SJCRH30 (cell line): ENCODE results near the gene ZBTB26. TPM values are rescaled to one million over a fixed set of nuclear protein-coding genes. Genes with fewer than 3 reads are reported as not detected.

Source experiments
- DNase-seq, 2 experiments: peaks; one replicate each; pipeline ENCODE4 v3.0.0-alpha.2; 2015 to 2020
- H3K27ac ChIP-seq: fragments of 250-450 bp; sonication (Bioruptor Pico); 2 replicates; pipeline ENCODE4 v1.5.1; 2020; ENCODE audit warnings: mild to moderate bottlenecking, moderate library complexity
- H3K27me3 ChIP-seq: fragments of 250-450 bp; sonication (Bioruptor Pico); 2 replicates; pipeline ENCODE4 v1.5.1; 2020; ENCODE audit warnings: mild to moderate bottlenecking, moderate library complexity
- H3K36me3 ChIP-seq: fragments of 250-450 bp; sonication (Bioruptor Pico); 2 replicates; pipeline ENCODE4 v1.5.1; 2020; ENCODE audit warnings: mild to moderate bottlenecking, moderate library complexity
- H3K4me1 ChIP-seq: fragments of 250-450 bp; sonication (Bioruptor Pico); 2 replicates; pipeline ENCODE4 v1.5.1; 2020; ENCODE audit warnings: mild to moderate bottlenecking, moderate library complexity
- H3K4me3 ChIP-seq: fragments of 250-450 bp; sonication (Bioruptor Pico); 2 replicates; pipeline ENCODE4 v1.5.1; 2020; ENCODE audit warnings: mild to moderate bottlenecking, moderate library complexity
- H3K9me3 ChIP-seq: fragments of 250-450 bp; sonication (Bioruptor Pico); replicated peaks from 2 replicates; pipeline ENCODE4 v1.5.1; 2020; ENCODE audit warnings: mild to moderate bottlenecking, moderate library complexity
- total RNA-seq: library from RNA; depleted of rRNA; stranded (reverse); fragments of >200 nt; shearing (Covaris generic); gene quantifications from 2 replicates; pipeline ENCODE4 v1.2.3, GENCODE V29; 2014; rRNA removed

Gene ZBTB26
- total RNA-seq = 10.0 and 12.4 TPM in 2 replicates

GRCh38 chr9:122931226-122932121 is at the start of gene ZBTB26:
TSS of gene ZBTB26 (minus strand) at chr9:122931512. CDS start at chr9:122919934, 11,578 bp downstream.
- H3K4me3 ChIP-seq = peak within 1 kb of the TSS; percentile 95
- no peaks in the 10 kb centered on the region for H3K4me1 ChIP-seq

DNA sequence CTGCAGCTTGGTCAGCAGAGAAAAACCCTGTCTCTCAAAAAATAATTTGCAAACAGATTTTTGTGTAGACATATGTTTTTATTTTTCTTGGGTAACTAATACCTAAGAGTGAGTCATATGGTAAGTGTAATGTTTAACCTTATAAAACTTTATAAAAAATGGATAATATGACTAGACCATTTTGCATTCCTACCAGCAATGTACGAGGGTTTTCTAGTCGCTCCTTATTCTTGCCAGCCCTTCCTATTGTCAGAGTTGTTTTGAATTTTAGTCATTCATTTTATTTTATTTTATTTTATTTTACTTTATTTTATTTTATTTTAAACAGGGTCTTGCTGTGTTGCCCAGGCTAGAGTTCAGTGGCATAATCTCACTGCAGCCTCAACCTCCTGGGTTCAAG is 47.3 kb upstream of the ZBTB26 start:
- Histone ChIP-seq H3K27me3 (no peaks in the 10 kb centered on the region), H3K4me3 (no peak overlapping the region), H3K9me3 (no peaks in the 10 kb centered on the region), H3K36me3 (peaks cover 12% of the 10 kb centered on the region), H3K4me1 (no peaks in the 10 kb centered on the region), H3K27ac (no peak overlapping the region)
- DNase-seq = no peak

More at GRCh38 chr9:122931226-122932121, at the start of gene ZBTB26:
- peak within 1 kb of the TSS; percentile 86 for H3K27ac ChIP-seq
- peak; percentile 98 to 99 for DNase-seq
- H3K9me3 ChIP-seq = no peaks in the 10 kb centered on the region
- H3K36me3 ChIP-seq = peaks cover 4% of the 10 kb centered on the region; the same call in 1 of the 2 replicates
- H3K27me3 ChIP-seq = no peaks in the 10 kb centered on the region

DNA sequence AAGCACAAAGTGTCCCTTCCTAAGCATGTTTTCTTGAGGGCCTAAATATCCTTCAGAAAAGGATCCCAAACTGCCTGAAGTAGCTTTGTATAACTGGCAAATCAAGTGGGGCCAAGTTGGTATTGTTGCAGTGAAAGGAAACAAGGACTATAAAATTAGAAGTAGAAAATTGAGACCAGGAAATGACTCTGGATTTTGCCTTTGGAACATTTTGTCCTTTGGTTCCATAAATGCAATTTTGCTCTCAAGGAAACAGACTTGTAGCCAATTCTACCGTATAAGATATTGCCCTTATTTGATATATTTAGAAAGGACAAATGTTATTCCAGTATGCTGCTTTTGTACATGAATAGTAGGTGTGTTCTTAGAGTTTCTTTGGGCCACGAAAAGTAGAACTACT is 43.9 kb upstream of the ZBTB26 start:
- peaks cover 28% of the 10 kb centered on the region for H3K36me3 ChIP-seq
- H3K27me3 ChIP-seq = no peaks in the 10 kb centered on the region
- no peak overlapping the region for H3K4me3 ChIP-seq
- no peaks in the 10 kb centered on the region for H3K4me1 ChIP-seq
- no peak for DNase-seq
- H3K27ac ChIP-seq = no peak overlapping the region
- H3K9me3 ChIP-seq = no peaks in the 10 kb centered on the region; the same call in 1 of the 2 replicates

DNA sequence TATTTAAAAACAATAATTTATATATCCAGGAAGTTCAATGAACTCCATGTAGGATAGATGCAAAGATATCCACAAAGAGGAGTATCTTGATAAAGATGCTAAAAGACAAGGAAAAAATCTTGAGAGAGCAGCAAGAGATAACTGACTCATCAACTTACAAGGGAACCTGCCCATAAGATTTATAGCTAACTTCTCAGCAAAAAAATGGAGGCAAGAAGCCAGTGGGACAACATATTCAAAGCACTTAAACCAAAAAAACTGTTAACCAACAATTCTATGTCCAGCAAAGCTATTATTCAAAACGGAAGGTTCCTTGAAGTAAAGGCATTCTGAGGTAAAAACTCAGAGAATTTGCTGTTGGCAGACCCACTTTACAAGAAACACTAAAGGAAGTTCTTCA is 29.8 kb upstream of the ZBTB26 start:
- H3K9me3 ChIP-seq = no peaks in the 10 kb centered on the region
- H3K4me1 ChIP-seq = no peaks in the 10 kb centered on the region
- H3K27ac ChIP-seq = no peak overlapping the region
- peaks cover 46% of the 10 kb centered on the region for H3K36me3 ChIP-seq
- DNase-seq = no peak
- H3K4me3 ChIP-seq = no peak overlapping the region
- H3K27me3 ChIP-seq = no peaks in the 10 kb centered on the region

DNA sequence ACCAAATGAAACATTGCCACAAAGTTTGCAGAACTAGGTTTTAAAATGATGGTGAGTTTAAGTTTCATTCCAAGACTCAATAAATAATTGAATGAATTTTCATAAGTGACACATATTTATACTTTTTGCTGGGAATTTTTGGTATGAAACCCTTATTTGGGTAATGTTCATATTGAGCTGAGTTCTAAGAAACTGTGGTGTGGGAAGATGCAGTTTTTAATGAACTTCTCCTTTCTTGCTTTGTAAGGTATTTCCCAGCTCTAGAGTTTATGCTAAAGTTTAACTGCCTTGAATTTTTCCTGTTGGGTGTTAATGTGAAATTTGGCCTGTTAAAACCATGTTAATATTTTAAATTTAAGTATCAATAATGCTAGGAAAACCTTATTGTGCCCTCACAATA is 24.6 kb upstream of the ZBTB26 start:
- Histone ChIP-seq H3K4me3 (no peak overlapping the region), H3K36me3 (peaks cover 34% of the 10 kb centered on the region), H3K9me3 (no peaks in the 10 kb centered on the region), H3K27me3 (no peaks in the 10 kb centered on the region), H3K4me1 (no peaks in the 10 kb centered on the region), H3K27ac (no peak overlapping the region)
- DNase-seq = no peak

- Histone ChIP-seq H3K4me3 (no peak overlapping the region), H3K27me3 (no peaks in the 10 kb centered on the region), H3K4me1 (no peaks in the 10 kb centered on the region), H3K27ac (no peak overlapping the region), H3K9me3 (no peaks in the 10 kb centered on the region), H3K36me3 (peaks cover 17% of the 10 kb centered on the region)
- no peak for DNase-seq
These were observed 23.0 kb upstream of the ZBTB26 start for GRCh38 chr9:122954253-122954691.

- Histone ChIP-seq H3K9me3 (no peaks in the 10 kb centered on the region), H3K4me1 (peaks cover 3% of the 10 kb centered on the region; the same call in 1 of the 2 replicates), H3K27me3 (no peaks in the 10 kb centered on the region), H3K4me3 (no peak overlapping the region), H3K36me3 (peaks cover 11% of the 10 kb centered on the region), H3K27ac (no peak overlapping the region)
- DNase-seq = no peak
These were observed 19.7 kb upstream of the ZBTB26 start for GRCh38 chr9:122951056-122951455.

- DNase-seq = no peak
- H3K4me1 ChIP-seq = peaks cover 3% of the 10 kb centered on the region; the same call in 1 of the 2 replicates
- no peak overlapping the region for H3K4me3 ChIP-seq
- no peak overlapping the region for H3K27ac ChIP-seq
- H3K9me3 ChIP-seq = no peaks in the 10 kb centered on the region
- H3K27me3 ChIP-seq = no peaks in the 10 kb centered on the region
- H3K36me3 ChIP-seq = peaks cover 6% of the 10 kb centered on the region
These were observed 19.0 kb upstream of the ZBTB26 start for GRCh38 chr9:122950263-122950662.

DNA sequence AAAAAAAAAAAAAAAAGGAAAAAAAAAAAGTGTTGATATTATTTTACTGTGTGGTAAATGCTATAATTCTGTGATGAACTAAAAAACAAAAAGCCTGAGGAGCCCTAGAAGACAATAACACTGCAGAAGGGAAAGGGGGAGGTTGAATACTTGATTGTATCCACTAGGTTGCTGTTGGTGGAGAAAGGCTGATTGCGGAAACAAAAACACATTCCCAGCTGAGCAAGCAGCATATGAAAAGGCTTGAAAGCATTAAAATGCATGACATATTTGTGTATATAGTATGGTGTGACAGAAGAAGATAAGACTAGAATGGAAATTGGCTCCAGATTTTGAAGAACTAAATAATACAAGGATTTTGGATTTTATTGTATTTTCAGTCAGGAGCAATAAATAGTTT is 18.4 kb upstream of the ZBTB26 start:
- Histone ChIP-seq H3K36me3 (peaks cover 6% of the 10 kb centered on the region), H3K4me3 (no peak overlapping the region), H3K27ac (no peak overlapping the region), H3K4me1 (peaks cover 3% of the 10 kb centered on the region; the same call in 1 of the 2 replicates), H3K9me3 (no peaks in the 10 kb centered on the region), H3K27me3 (no peaks in the 10 kb centered on the region)
- no peak for DNase-seq

DNA sequence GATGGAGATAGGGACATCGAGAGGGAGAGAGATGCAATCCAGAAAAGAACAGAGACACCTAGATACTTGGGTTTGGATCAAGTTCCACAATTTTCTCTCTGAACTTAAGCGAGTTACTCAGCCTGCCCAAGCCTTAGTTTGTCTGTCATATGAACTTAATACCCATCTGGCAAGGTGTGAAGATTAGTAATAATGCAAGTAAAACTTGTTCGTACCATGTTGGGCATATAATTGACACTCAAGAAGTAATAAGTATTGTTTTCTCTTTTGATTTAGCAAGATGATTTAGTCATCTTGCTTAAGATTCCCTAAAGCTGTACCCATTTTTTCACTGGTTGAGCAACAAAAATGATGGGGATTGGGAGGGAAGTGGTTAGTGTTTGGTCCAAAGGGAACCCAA is 17.0 kb upstream of the ZBTB26 start:
- H3K4me1 ChIP-seq = peaks cover 3% of the 10 kb centered on the region; the same call in 1 of the 2 replicates
- H3K36me3 ChIP-seq = peaks cover 6% of the 10 kb centered on the region
- no peak overlapping the region for H3K27ac ChIP-seq
- no peaks in the 10 kb centered on the region for H3K27me3 ChIP-seq
- no peak overlapping the region for H3K4me3 ChIP-seq
- no peak for DNase-seq
- H3K9me3 ChIP-seq = no peaks in the 10 kb centered on the region

DNA sequence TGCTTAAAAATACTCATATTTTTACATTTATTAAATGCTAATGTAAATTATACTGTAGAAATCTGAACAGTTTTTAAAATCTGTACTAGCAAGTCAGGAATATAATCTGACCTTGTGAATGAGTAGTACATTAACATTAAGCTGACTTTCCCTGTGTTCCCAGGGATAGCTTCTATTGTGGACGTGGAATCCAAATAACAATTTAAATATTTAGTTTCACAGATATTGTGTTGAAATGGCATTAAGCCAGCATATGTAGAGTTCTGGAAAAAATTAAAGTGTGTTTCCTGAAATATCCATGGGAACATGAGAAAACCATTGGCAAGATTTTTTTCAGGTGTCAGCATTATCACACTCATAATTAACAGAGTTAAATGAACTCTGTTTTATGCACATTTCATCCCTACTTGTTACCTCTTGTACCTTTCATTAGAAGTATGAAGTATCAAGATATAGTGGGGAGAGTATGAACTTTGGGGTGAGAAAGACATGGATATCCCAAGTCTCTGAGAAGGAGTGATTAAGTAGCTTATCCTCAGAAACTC is 15.2 kb upstream of the ZBTB26 start:
- no peaks in the 10 kb centered on the region; the same call in 1 of the 2 replicates for H3K36me3 ChIP-seq
- H3K9me3 ChIP-seq = no peaks in the 10 kb centered on the region
- no peak for DNase-seq
- H3K27ac ChIP-seq = no peak overlapping the region
- H3K27me3 ChIP-seq = no peaks in the 10 kb centered on the region
- peaks cover 3% of the 10 kb centered on the region; the same call in 1 of the 2 replicates for H3K4me1 ChIP-seq
- no peak overlapping the region for H3K4me3 ChIP-seq

- H3K4me1 ChIP-seq = peaks cover 3% of the 10 kb centered on the region; the same call in 1 of the 2 replicates
- no peak overlapping the region for H3K4me3 ChIP-seq
- no peak overlapping the region for H3K27ac ChIP-seq
- no peaks in the 10 kb centered on the region; the same call in 1 of the 2 replicates for H3K36me3 ChIP-seq
- no peaks in the 10 kb centered on the region for H3K27me3 ChIP-seq
- no peak for DNase-seq
- H3K9me3 ChIP-seq = no peaks in the 10 kb centered on the region
These were observed 13.9 kb upstream of the ZBTB26 start for GRCh38 chr9:122944960-122945888.

DNA sequence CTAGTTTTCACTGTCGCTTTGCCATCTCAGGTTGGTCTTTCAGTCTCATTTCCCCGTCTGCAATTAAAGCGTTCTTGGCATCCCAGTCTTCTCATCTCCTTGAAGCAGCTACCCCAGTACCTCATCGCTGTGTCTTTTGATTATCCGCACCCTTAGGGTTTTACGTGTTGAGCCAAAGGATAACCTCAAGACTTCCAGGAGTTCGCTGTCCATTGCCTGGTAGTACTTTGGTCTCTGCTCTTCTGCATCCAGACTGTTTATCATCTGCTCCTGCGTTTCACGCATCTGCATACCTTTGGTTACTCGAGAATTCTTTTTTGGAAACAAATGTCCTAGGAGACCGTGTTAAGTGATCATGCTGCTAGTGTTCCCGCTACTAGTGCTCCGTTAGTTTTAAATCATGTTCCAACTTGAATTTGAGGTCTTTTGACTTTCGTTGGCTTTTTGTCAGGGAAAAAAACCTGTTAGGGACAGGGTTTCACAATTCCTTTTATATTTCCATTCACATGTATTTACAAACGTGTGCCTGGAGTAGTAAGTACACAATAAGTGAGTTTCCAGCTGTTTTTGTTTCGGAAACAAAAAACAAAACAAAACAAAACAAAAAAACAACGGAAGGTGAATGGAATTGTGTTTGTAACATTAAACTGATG is 10.4 kb upstream of the ZBTB26 start:
- no peaks in the 10 kb centered on the region for H3K27me3 ChIP-seq
- peak overlapping the region; percentile 72 for H3K27ac ChIP-seq
- peak overlapping the region; percentile 93 for H3K4me3 ChIP-seq
- no peak for DNase-seq
- no peaks in the 10 kb centered on the region for H3K9me3 ChIP-seq
- H3K4me1 ChIP-seq = no peaks in the 10 kb centered on the region
- H3K36me3 ChIP-seq = peaks cover 14% of the 10 kb centered on the region; the same call in 1 of the 2 replicates
